Measurements from ENCODE around the gene ZMYND11. TPM values are rescaled to one million over a fixed set of nuclear protein-coding genes. Genes with fewer than 3 reads are reported as not detected.

ZMYND11 gene
- total and polyA plus RNA-seq, 12 donors = 26.6 to 95.4 (median 78.6) TPM

DNA sequence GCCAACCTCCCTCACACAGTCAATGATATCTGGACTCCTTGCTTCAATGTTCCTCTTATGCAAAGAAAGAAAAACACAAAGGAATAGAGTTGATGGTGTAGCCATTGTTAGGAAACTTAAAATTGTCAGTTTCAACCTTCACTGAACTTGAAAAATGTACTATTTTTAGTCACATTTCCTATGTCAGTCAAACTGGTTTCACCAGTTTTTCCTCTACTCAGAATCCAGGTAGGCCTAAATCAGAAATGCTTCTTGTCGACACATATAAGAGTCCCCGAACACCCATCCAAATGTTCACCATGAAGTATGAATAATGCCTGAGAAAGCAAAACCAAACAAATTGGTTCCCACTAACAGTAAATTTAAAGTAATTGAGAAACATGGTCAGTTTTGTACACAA is 42.4 kb upstream of the ZMYND11 start:
- 92 to 93% methylated on average over 2 of the region's 2 CpGs for WGBS, 2 donors
- no peak for ATAC-seq
- peaks cover 0 to 34% (median 7%) of the 10 kb centered on the region in 11 donors for H3K9me3 ChIP-seq
- no peak overlapping the region for H3K27ac ChIP-seq
- H3K36me3 ChIP-seq = no peaks in the 10 kb centered on the region
- no peak overlapping the region for H3K4me3 ChIP-seq
- H3K4me1 ChIP-seq = peaks cover 0 to 4% (median 0%) of the 10 kb centered on the region in 9 donors
- intact Hi-C loops (cut with DNase I) = no loop called here
- TF ChIP-seq CTCF (IDR thresholded peaks at IDR 0.05) = no peak
- no peak for DNase-seq
- peaks cover 0 to 4% (median 0%) of the 10 kb centered on the region in 7 donors for H3K27me3 ChIP-seq

- no peak overlapping the region for H3K27ac ChIP-seq
- ATAC-seq (no peak), DNase-seq (no peak)
- H3K27me3 ChIP-seq = peaks cover 0 to 4% (median 0%) of the 10 kb centered on the region in 7 donors
- intact Hi-C loops (cut with DNase I) = no loop called here
- no peak for TF ChIP-seq CTCF (IDR thresholded peaks at IDR 0.05)
- no peaks in the 10 kb centered on the region for H3K4me1 ChIP-seq
- H3K9me3 ChIP-seq = peaks cover 0 to 34% (median 7%) of the 10 kb centered on the region in 11 donors
- WGBS, 2 donors = 24 to 28% methylated on average over 1 of the region's 1 CpG
- no peaks in the 10 kb centered on the region for H3K36me3 ChIP-seq
- H3K4me3 ChIP-seq = no peak overlapping the region
Observed at GRCh38 chr10:94613-95012, 40.6 kb upstream of the ZMYND11 start.

GRCh38 chr10:95356-96115 is 39.7 kb upstream of the ZMYND11 start:
- Histone ChIP-seq H3K27ac (no peak overlapping the region), H3K4me1 (no peaks in the 10 kb centered on the region), H3K27me3 (peaks cover 0 to 7% (median 0%) of the 10 kb centered on the region in 7 donors), H3K9me3 (peaks cover 0 to 34% (median 7%) of the 10 kb centered on the region in 11 donors), H3K36me3 (no peaks in the 10 kb centered on the region), H3K4me3 (no peak overlapping the region)
- intact Hi-C loops (cut with DNase I) = no loop called here
- TF ChIP-seq CTCF (IDR thresholded peaks at IDR 0.05) = no peak
- DNase-seq = no peak
- ATAC-seq = no peak
- WGBS, 2 donors = 52 to 62% methylated on average over 2 of the region's 2 CpGs

GRCh38 chr10:96466-96865 is 38.8 kb upstream of the ZMYND11 start:
- no peak for ATAC-seq
- WGBS, 2 donors = 0 to 2% methylated on average over 1 of the region's 1 CpG
- intact Hi-C loops (cut with DNase I) = no loop called here
- peaks cover 0 to 34% (median 7%) of the 10 kb centered on the region in 11 donors for H3K9me3 ChIP-seq
- H3K4me1 ChIP-seq = no peaks in the 10 kb centered on the region
- TF ChIP-seq CTCF (IDR thresholded peaks at IDR 0.05) = no peak
- H3K4me3 ChIP-seq = no peak overlapping the region
- no peaks in the 10 kb centered on the region for H3K36me3 ChIP-seq
- peaks cover 0 to 7% (median 0%) of the 10 kb centered on the region in 7 donors for H3K27me3 ChIP-seq
- no peak overlapping the region for H3K27ac ChIP-seq
- no peak for DNase-seq

Measured in heart right ventricle (tissue), 16 donors.